ENCODE data around the gene POTEH.
"Not testable (repeated sequence)": the region's sequence is repeated elsewhere in the genome, so short reads cannot be mapped to it uniquely, and the experiment has no call there.

GRCh38 chr22:15669430-15669829 is 20.4 kb upstream of the POTEH start:
- TF ChIP-seq CTCF, POLR2A (IDR thresholded peaks at IDR 0.05): not testable (repeated sequence)
